ENCODE measurements around the gene SRBD1.

The SRBD1 gene

GRCh38 chr2:45551862-45552261 is 59.2 kb downstream of the SRBD1 start:
- Histone ChIP-seq H3K36me3 (replicated peaks; ENCODE audit: low read depth, low read length) (peaks cover 4% of the 10 kb centered on the region), H3K4me1 (ENCODE audit: low read length) (no peaks in the 10 kb centered on the region), H4K20me1 (ENCODE audit: insufficient read depth, low read length) (no peaks in the 10 kb centered on the region), H3K79me2 (ENCODE audit: low read length) (no peaks in the 10 kb centered on the region), H3K9me3 (ENCODE audit: insufficient read depth, low read length) (no peaks in the 10 kb centered on the region), H3K4me3 (ENCODE audit: low read length) (no peak overlapping the region), H3K9ac (ENCODE audit: low read length) (no peak overlapping the region), H3K4me2 (ENCODE audit: low read length) (no peak overlapping the region), H2AFZ (ENCODE audit: low read depth, low read length) (no peak overlapping the region), H3K27me3 (ENCODE audit: low read depth, low read length) (no peaks in the 10 kb centered on the region), H3K27ac (ENCODE audit: low read length) (no peak overlapping the region)
- TF ChIP-seq, protein P1, sequence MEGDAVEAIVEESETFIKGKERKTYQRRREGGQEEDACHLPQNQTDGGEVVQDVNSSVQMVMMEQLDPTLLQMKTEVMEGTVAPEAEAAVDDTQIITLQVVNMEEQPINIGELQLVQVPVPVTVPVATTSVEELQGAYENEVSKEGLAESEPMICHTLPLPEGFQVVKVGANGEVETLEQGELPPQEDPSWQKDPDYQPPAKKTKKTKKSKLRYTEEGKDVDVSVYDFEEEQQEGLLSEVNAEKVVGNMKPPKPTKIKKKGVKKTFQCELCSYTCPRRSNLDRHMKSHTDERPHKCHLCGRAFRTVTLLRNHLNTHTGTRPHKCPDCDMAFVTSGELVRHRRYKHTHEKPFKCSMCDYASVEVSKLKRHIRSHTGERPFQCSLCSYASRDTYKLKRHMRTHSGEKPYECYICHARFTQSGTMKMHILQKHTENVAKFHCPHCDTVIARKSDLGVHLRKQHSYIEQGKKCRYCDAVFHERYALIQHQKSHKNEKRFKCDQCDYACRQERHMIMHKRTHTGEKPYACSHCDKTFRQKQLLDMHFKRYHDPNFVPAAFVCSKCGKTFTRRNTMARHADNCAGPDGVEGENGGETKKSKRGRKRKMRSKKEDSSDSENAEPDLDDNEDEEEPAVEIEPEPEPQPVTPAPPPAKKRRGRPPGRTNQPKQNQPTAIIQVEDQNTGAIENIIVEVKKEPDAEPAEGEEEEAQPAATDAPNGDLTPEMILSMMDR (IDR thresholded peaks at IDR 0.05; ENCODE audit: low read depth, low read length), result no peak
- no peak for TF ChIP-seq EZH2phosphoT487 (IDR thresholded peaks at IDR 0.05; ENCODE audit: low read depth)

- H3K36me3 ChIP-seq (replicated peaks; ENCODE audit: low read depth, low read length), result peaks cover 48% of the 10 kb centered on the region
- no peak overlapping the region for H2AFZ ChIP-seq (ENCODE audit: low read depth, low read length)
- no peaks in the 10 kb centered on the region for H4K20me1 ChIP-seq (ENCODE audit: insufficient read depth, low read length)
- no peaks in the 10 kb centered on the region for H3K27me3 ChIP-seq (ENCODE audit: low read depth, low read length)
- no peak overlapping the region for H3K4me2 ChIP-seq (ENCODE audit: low read length)
- H3K79me2 ChIP-seq (ENCODE audit: low read length), result no peaks in the 10 kb centered on the region
- no peak overlapping the region for H3K4me3 ChIP-seq (ENCODE audit: low read length)
- H3K9me3 ChIP-seq (ENCODE audit: insufficient read depth, low read length), result peaks cover 17% of the 10 kb centered on the region
- H3K9ac ChIP-seq (ENCODE audit: low read length), result no peak overlapping the region
- no peak overlapping the region for H3K27ac ChIP-seq (ENCODE audit: low read length)
- peaks cover 4% of the 10 kb centered on the region; the same call in 1 of the 2 replicates for H3K4me1 ChIP-seq (ENCODE audit: low read length)
- TF ChIP-seq, protein P1 (IDR thresholded peaks at IDR 0.05; ENCODE audit: low read depth, low read length), result no peak
- TF ChIP-seq EZH2phosphoT487 (IDR thresholded peaks at IDR 0.05; ENCODE audit: low read depth), result no peak
Observed at GRCh38 chr2:45545943-45546342, 65.1 kb downstream of the SRBD1 start.

DNA sequence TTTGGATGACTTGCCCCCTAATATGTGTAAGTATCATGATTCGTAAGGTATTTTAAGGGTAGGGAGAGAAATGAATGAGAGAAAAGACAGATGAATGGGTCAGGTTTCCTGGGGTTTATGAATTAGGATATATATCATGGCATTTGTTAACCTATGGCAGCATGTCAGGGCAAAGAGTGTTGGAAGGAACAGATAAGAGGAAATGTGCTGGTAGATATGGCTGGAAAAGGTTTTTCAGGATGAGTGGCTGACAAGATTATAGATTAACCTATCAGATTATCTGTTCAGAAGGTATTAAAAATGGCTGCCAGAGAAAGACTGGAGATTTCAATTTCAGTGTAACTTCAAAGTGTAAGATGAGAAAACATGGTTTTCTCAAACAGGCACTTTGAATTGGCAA is 67.8 kb downstream of the SRBD1 start:
- Histone ChIP-seq H3K27me3 (ENCODE audit: low read depth, low read length) (no peaks in the 10 kb centered on the region), H4K20me1 (ENCODE audit: insufficient read depth, low read length) (no peaks in the 10 kb centered on the region), H3K27ac (ENCODE audit: low read length) (no peak overlapping the region), H3K4me3 (ENCODE audit: low read length) (no peak overlapping the region), H3K79me2 (ENCODE audit: low read length) (no peaks in the 10 kb centered on the region), H3K36me3 (replicated peaks; ENCODE audit: low read depth, low read length) (peaks cover 59% of the 10 kb centered on the region), H3K4me1 (ENCODE audit: low read length) (peaks cover 4% of the 10 kb centered on the region; the same call in 1 of the 2 replicates), H3K4me2 (ENCODE audit: low read length) (no peak overlapping the region), H3K9ac (ENCODE audit: low read length) (no peak overlapping the region), H2AFZ (ENCODE audit: low read depth, low read length) (no peak overlapping the region), H3K9me3 (ENCODE audit: insufficient read depth, low read length) (peaks cover 18% of the 10 kb centered on the region)
- TF ChIP-seq EZH2phosphoT487 (IDR thresholded peaks at IDR 0.05; ENCODE audit: low read depth), result no peak
- TF ChIP-seq, protein P1 (IDR thresholded peaks at IDR 0.05; ENCODE audit: low read depth, low read length), result no peak

GRCh38 chr2:45542013-45542412 is 69.1 kb downstream of the SRBD1 start:
- Histone ChIP-seq H3K27me3 (ENCODE audit: low read depth, low read length) (no peaks in the 10 kb centered on the region), H3K27ac (ENCODE audit: low read length) (no peak overlapping the region), H3K4me3 (ENCODE audit: low read length) (no peak overlapping the region), H3K79me2 (ENCODE audit: low read length) (no peaks in the 10 kb centered on the region), H3K4me2 (ENCODE audit: low read length) (no peak overlapping the region), H3K9me3 (ENCODE audit: insufficient read depth, low read length) (peaks cover 18% of the 10 kb centered on the region), H3K4me1 (ENCODE audit: low read length) (peaks cover 4% of the 10 kb centered on the region; the same call in 1 of the 2 replicates), H3K9ac (ENCODE audit: low read length) (no peak overlapping the region), H3K36me3 (replicated peaks; ENCODE audit: low read depth, low read length) (peaks cover 66% of the 10 kb centered on the region), H2AFZ (ENCODE audit: low read depth, low read length) (no peak overlapping the region), H4K20me1 (ENCODE audit: insufficient read depth, low read length) (no peaks in the 10 kb centered on the region)
- TF ChIP-seq EZH2phosphoT487 (IDR thresholded peaks at IDR 0.05; ENCODE audit: low read depth), result no peak

Measured in OCI-LY3 (cell line).